NCI-H526 treated with DMSO at 0.1 percent for 48 hours (cell line): ENCODE results near the gene SYNE1.
A peak's percentile ranks its signal among the peaks of the same experiment; 100 is the strongest.

Experiments
- DNase-seq: peaks from one replicate; lab custom pipeline; 2025; lab: John Stamatoyannopoulos, UW

SYNE1 gene

DNA sequence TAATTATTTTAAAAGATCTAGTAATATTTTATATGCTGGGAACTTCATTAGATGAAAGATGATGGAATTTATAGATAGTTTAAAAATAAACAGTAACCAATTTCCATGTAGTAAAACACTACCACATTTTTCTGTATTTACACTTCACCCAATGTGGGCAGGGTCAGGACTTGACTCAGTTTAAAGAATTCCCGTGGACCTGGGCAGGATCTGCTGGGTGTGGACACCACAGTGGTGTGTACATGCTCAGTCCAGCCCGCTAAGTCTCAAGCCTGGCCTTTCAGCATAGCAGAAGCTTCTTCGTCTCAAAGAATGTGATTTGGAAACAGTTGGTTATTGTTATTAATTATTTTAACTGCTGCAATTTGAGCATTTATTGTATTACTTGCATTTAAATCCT, 364.2 kb downstream of the SYNE1 start:
- DNase-seq: no peak

GRCh38 chr6:152272486-152272885, 364.7 kb downstream of the SYNE1 start:
- DNase-seq: no peak

DNA sequence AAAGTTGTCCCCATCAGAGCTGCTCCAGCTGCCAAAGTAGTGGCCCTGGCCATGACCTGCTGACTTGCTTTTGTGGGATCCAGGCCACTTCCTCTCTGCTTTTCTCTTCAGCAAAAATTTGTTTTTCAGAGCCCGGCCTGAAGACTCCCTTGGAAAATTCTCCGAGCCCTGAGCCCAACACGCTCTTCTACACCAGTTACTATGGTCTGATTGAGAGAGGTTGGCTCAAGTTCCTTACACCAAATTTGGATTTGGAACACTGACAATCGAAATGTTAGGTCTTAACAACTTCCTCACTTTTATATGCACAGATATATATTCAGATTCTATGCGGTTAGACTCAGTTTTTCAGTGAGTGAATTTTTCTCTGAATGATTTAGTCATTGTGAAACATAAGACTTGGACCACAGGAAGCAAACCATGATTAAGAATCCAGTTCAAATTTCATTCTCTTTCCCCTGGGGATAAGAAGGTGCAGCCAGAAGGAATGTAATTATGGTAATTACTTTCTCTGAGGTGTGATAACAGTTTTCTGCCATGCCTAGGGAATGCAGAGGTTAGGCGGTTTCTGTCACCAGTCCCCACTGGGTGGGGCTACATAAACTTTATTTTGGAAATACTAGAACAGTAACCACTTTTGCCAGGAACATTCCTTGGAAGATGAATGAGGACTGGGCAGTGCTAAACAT, 365.2 kb downstream of the SYNE1 start:
- no peak for DNase-seq

DNA sequence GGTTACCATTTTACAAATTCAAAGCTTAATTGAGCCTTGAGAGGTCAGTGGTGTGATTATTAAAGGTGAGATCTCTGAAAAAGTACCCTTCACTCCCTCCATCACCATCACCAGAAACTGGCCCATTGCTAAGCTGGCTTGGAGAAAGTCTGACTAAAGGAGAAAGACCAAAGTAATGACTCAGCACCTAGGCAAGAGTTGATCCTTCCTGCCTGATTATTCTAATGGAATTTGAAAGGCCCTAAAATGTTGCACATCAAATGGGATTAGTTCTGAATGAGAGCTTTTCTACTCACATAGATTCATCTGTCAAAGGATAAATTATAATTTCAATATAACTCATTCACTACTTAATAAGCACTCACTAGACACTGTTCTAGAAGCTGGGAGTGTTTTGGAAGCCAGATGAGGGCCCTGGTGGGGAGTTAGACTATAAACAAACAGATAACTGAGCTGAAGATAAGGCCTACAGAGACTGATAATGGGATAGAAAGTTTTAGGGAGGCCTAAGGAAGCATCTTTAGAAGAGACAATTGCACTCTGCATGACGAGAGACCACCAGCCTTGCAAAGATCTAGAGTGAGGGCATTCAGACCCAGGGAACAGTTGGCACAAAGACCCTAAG, 366.7 kb downstream of the SYNE1 start:
- DNase-seq: no peak

DNA sequence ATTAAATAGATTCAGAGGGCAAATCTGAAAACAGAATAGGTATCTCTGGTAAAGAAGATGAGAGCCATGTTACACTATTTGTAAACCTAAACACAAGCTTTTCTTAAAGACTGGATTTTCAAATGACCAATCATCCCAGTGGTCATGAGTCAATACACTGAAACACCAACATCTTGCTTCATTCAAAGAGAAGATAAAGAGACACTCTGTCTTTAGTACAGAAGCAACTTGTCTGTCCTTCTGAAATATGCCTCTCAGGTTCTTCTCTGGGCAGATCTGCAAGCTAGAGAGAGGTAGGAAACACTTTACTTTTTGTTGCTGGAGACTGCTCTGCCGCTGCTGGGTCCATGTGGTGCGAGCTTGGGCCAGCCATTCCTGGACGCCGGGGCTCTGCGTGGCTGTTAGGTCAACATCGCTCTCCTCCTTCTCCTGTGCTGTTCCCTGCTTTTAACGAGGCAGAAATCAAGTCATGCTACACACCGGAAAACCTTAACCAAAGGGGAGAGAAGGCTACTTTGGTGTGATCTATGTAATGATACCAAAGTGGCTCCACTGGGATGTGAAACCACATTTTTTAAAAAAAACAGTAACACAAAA, 368.2 kb downstream of the SYNE1 start:
- no peak for DNase-seq

DNA sequence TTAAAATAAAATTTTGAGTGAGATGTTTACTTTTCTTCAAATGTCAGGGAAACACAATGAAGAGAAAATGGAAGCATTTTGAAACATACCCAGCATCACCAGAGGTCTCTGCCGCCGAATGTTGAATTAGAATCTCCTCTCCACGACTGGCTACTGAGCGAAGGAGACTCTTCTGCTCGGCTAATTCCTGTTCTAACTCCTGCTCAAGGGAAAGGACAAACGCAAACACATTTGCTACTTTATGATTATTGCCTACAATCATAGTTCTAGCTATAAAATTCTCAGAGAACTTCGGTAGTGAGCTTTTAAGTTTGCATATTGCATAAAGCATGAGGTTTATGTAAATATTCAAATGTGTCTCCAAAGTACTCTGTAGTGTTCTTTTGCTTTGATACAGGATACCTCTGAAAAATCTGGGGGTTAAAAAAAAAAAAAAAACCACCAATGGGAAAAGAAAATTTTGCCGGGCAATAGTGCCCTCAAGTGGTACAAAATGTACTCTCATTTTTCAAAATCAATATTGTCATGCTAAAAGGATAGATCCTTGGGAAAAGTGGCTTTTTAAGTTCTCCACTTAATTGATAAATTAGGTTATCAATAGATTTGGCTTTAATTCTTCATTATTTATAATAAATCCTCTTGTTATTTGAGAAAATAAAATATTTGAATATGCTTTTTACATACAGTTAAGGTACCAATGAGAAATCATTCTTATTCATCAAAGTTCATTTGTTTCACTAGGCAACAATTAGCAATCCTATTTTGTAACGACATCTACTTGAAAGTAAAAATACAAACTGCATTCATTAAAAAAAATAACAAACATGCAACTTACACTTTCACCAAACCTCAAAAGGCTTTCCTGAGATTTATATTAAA, 369.0 kb downstream of the SYNE1 start:
- DNase-seq: peak; percentile 75

- DNase-seq: no peak
Measured at GRCh38 chr6:152265651-152266050, 371.5 kb downstream of the SYNE1 start.

- DNase-seq: no peak
Measured at GRCh38 chr6:152263582-152263981, 373.6 kb downstream of the SYNE1 start.

DNA sequence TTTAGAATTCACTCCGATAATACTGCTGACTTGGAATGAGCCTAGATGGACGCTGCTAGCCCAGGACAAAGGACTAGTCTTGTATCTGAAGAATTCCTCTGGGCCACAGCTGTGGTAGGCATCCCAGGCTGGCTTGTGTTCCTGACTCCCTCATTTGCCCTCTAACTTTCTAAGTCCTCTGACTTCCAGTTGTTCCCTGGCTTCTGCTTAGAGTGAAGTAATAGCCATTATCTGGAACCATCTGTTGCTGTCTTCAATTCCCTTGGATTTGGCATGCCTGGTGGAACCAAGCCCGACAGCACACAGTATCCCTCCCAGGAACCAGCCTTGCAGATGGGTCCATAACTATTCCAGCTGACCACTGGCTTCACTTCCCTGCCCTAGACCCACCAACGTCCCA, 376.0 kb downstream of the SYNE1 start:
- no peak for DNase-seq

DNA sequence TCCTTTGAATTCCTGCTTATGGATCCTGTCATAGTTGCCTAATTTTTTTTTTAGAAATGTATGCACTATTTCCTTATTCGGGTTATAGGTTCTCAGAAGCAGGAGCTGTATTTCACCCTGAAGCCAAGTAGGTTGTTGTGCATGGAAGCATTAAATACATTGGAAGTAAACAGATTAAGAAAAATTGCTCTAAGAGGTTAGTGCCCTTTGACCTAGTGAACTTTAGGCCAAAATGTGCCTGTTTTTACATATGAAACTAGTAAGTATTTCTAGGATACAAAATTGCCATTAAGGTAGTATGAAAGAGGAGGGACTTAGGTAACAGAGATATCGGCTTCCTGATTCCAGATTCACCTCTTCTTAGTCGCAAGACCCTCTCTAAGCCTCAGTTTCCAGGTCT, 377.9 kb downstream of the SYNE1 start:
- no peak for DNase-seq

DNA sequence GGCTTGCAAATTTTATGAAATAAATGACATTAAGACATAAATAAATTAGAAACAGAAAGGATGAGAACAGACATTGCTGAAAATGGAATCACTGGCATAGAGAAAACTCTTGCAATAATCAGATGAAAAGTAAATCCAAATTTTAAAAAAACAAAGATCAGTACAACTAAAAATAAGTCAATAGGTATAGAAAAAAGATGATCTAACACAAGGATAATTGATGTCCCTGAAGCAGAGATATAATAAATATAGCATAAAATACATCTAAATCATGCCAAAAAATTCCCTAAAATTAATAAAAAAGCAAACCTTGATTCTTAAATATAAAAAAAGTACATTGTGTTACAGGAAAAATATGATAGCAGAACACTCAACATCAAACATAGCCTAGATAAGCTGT, 379.6 kb downstream of the SYNE1 start:
- DNase-seq: no peak

GRCh38 chr6:152250127-152250526, 387.0 kb downstream of the SYNE1 start:
- DNase-seq: no peak

DNA sequence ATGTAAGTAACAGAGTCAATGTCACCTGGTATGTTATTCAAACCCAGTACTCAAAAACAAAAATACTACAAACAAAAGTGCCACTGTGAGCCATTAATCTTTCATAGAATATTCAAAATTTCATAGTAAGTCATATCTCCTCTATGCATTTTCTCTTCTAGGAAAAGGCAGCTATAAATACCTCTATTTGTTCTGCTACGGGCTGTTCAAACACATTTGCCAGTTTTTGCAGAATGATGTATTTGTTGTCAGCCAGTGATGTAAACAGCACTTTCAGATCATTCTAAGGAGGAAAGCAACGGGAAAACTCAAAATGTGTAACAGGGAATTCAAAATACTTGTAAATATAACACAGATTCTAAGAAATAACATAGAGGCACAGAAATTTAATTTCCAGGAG, 388.2 kb downstream of the SYNE1 start:
- no peak for DNase-seq

GRCh38 chr6:152246554-152247337, 390.4 kb downstream of the SYNE1 start:
- DNase-seq: no peak

DNA sequence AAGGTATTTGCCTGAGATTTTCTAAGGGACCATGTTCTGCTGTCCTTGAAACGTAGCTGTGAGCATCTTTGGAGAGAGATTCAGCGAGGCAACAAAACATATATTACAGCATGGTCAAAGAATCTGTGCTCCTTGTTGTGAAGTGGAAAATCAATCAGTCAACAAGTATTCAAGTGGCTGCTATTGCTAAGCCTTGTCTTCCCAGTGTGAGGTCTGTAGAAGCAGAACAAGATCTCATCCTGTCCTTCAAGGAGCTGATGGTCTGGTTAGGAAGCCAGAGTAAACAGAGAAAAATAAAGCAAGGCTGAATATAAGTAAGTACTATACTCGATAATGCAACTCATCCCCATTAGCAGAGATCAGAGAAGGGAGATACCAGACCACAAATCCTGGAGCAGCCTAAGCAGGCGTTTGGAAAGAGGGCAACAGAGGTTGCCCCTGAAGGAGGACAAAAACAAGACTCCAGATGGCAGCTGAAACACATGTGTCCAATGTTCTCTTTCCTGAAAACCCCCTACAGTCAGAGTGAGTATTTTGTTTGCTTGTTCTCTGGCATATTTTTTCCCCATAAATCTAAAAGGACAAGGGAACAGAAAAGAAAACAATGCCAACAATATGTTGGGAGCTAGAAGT, 392.0 kb downstream of the SYNE1 start:
- no peak for DNase-seq

- no peak for DNase-seq
Measured at GRCh38 chr6:152241013-152241766, 396.0 kb downstream of the SYNE1 start.

DNA sequence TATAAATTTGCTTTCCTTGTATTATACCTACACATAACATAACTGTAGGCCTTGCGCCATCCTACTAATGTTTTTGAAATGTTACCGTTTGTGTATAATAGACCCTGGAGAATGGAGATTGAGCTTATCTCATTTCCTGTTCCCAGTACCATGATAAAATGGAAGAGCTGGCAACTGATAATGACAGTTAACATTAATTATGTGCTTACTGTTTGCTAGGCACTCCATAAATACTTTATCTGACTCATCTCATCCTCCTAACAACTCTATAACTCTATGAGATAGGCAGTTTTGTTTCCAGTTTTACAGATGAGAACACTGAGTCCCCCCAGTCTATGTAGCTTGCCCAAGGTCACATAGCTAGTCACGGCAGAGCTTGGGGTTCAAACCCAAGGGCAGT, 396.7 kb downstream of the SYNE1 start:
- DNase-seq: no peak

DNA sequence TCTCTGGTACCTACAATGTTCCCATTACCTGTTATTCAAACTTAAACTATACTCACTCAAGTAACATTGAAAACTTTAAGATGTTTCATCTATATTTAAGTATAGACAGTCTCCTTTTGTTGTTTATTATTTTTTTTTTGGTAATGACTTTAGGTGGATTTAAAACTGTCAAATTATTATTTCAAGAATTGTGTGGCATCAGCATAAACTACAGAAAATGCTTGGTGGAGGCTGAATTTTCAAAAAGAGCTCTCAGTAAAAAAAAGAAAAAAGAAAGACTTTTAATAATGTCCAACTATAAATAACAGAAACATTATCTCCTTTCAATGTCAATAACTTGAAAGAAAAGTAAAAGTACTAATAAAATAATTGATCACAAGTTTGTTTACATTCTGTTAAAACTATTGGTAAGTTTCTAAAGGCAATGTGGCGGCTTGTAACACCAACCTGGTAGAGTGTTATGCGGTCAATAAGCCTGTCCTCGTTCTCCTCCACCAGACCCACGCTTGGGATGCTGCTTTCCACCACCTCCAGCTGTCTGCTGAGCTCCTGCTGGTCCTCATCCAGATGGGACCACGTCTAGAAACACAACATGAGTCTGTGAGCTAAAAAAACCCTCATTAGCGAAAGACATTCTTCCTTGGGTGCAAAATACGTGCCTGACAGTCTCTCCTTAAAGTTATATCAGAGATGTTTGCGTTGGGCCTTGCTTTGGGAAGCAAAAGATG, 400.6 kb downstream of the SYNE1 start:
- no peak for DNase-seq

GRCh38 chr6:152233547-152234320, 403.4 kb downstream of the SYNE1 start:
- no peak for DNase-seq
